Fibroblast of lung (primary cell): ENCODE measurements around the gene SLC25A43.

ENCODE experiments used
- EZH2 ChIP-seq: IDR thresholded peaks from 2 replicates; pipeline ENCODE4 v1.5.1; 2012; ENCODE audit warnings: low read length, control low read depth, mild to moderate bottlenecking; ENCODE audit errors: missing control alignments
- TF ChIP-seq, protein P1 (sequence below), 2 donors: IDR thresholded peaks in 1 of 2; conservative IDR thresholded peaks in 1 of 2; 1 replicate in 1 of 2; 2 replicates in 1 of 2; pipeline ENCODE4 v1.5.1; 2011 to 2012; ENCODE audit warnings: low read length in 2 of 2, control low read depth in 1 of 2, inconsistent platforms in 1 of 2, low read depth in 1 of 2, mild to moderate bottlenecking in 1 of 2

DNA sequence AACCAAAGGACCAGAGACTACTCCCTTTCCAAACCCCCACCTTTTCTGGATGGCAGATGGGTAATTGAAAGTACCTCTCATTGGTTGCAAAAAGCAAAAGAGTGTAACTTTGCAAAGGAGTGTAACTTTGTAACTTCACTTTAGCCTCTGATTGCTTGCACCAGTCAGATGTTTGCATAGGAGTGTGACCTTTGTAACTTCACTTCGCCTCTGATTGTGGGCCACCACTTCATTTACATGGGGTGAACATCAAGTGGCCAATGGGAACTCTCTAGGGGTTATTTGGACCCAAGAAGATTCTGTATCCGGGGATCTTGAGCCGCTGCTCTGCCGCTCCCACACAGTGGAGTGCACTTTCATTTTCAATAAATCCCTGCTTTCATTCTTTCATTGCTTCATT is 9.9 kb upstream of the SLC25A43 start:
- TF ChIP-seq, protein P1, sequence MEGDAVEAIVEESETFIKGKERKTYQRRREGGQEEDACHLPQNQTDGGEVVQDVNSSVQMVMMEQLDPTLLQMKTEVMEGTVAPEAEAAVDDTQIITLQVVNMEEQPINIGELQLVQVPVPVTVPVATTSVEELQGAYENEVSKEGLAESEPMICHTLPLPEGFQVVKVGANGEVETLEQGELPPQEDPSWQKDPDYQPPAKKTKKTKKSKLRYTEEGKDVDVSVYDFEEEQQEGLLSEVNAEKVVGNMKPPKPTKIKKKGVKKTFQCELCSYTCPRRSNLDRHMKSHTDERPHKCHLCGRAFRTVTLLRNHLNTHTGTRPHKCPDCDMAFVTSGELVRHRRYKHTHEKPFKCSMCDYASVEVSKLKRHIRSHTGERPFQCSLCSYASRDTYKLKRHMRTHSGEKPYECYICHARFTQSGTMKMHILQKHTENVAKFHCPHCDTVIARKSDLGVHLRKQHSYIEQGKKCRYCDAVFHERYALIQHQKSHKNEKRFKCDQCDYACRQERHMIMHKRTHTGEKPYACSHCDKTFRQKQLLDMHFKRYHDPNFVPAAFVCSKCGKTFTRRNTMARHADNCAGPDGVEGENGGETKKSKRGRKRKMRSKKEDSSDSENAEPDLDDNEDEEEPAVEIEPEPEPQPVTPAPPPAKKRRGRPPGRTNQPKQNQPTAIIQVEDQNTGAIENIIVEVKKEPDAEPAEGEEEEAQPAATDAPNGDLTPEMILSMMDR (conservative IDR thresholded peaks at IDR 0.05 in 1 of 2, IDR thresholded peaks at IDR 0.05 in 1 of 2; ENCODE audit: low read depth in 1 of 2, low read length in 2 of 2) = no peak
- TF ChIP-seq EZH2 = no peak
